ENCODE measurements around the gene ZBTB46.

GRCh38 chr20:63731410-63731809, 99.7 kb downstream of the ZBTB46 start:
- TF ChIP-seq CTCF (IDR thresholded peaks at IDR 0.05 in 8 of 11, conservative IDR thresholded peaks at IDR 0.05 in 3 of 11): no peak
- TF ChIP-seq POLR2A (IDR thresholded peaks at IDR 0.05): no peak
- no peak for TF ChIP-seq POLR2AphosphoS5 (IDR thresholded peaks at IDR 0.05)

Measured in spleen (tissue), 7 donors.